ENCODE measurements around the gene ABCA12.

ABCA12 gene

DNA sequence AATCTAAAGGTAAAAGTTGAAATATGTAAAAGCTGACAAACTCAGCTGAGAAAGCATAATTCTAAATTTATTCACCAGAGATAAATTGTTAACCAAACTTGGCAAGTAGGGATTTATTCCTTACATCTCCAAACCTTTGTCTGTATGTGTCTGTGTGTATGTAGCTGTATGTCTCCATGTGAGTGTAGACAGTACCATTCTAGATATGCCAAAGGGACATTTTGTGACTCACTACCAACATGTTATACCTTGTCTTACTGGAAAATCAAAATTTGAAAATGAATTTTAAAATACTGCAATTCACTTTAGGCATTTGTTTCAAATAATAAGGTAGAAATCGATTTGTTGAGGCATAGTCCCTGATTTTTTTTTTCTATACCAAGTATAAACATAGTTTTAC is 102.1 kb downstream of the ABCA12 start:
- Mint-ChIP-seq H3K4me3 (no peak overlapping the region), H3K27ac (no peak overlapping the region), H3K36me3 (ENCODE audit: low read depth) (no peaks in the 10 kb centered on the region), H3K4me1 (no peaks in the 10 kb centered on the region), H3K9me3 (no peaks in the 10 kb centered on the region), H3K27me3 (no peaks in the 10 kb centered on the region)
- DNase-seq: no peak
- no peak for ATAC-seq

DNA sequence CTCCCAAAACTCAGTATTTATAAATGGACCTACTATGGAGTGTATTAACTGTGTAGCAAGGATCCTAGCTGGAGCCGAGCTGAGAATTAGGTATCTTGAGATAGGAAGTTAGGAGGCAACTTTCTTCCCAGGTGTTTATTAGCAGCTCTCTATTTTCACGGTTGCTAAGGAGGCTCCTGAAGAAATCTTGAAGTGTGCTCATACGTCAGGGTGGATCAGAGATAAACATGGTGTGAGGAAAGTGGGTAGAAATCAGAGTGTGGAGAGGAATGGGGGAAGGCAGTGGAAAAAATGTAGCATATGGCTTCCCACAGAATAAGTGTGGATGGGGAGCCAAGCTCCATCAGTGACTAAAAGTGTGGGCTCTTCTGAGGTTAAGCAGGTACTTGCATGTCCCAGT is 104.3 kb downstream of the ABCA12 start:
- ATAC-seq: no peak
- H3K9me3 Mint-ChIP-seq: no peaks in the 10 kb centered on the region
- no peak overlapping the region for H3K4me3 Mint-ChIP-seq
- H3K27ac Mint-ChIP-seq: no peak overlapping the region
- H3K4me1 Mint-ChIP-seq: no peaks in the 10 kb centered on the region
- no peaks in the 10 kb centered on the region for H3K27me3 Mint-ChIP-seq
- H3K36me3 Mint-ChIP-seq (ENCODE audit: low read depth): no peaks in the 10 kb centered on the region
- no peak for DNase-seq

DNA sequence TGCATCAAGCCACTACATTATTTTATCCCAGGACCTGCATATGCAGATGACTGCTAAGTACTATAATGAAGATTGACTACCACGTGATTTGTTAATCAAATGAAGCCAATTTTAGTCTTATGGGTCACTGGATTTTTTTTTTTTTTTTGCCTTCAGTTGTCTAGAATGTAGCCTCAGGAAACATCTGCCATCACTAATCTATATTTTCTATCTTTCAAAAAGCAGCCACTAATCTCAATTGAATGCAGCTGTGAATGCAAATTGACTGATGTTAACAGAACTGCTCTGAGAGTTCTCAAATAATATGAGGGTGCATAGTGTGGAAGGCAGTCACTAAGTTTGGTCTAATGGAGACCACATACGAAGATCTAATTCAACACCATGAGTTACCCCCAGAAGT is 106.3 kb downstream of the ABCA12 start:
- no peak for DNase-seq
- H3K4me3 Mint-ChIP-seq: no peak overlapping the region
- H3K27ac Mint-ChIP-seq: no peak overlapping the region
- no peaks in the 10 kb centered on the region for H3K36me3 Mint-ChIP-seq (ENCODE audit: low read depth)
- no peaks in the 10 kb centered on the region for H3K4me1 Mint-ChIP-seq
- H3K9me3 Mint-ChIP-seq: no peaks in the 10 kb centered on the region
- H3K27me3 Mint-ChIP-seq: peaks cover 2% of the 10 kb centered on the region
- no peak for ATAC-seq

DNA sequence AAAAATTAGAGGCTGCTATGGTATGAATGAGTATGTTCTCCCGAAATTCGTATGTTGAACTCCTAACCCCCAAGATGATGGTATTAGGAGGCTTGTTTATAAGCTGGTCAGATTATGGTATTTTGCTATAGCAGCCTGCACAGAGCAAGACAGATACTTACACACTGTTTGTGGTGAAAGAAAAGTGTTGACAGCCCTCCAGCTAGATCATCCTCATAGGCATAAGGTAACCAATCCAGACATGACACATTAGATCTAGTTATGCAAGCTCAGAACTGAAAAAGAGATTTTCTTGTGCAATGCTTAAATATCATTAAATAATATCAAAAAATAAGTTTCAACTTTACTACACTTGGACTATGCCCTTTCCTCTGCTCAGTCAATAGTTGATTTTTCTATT is 107.1 kb downstream of the ABCA12 start:
- Mint-ChIP-seq H3K4me3 (no peak overlapping the region), H3K27ac (no peak overlapping the region), H3K27me3 (peaks cover 2% of the 10 kb centered on the region), H3K9me3 (no peaks in the 10 kb centered on the region), H3K4me1 (no peaks in the 10 kb centered on the region), H3K36me3 (ENCODE audit: low read depth) (no peaks in the 10 kb centered on the region)
- DNase-seq: no peak
- ATAC-seq: no peak

DNA sequence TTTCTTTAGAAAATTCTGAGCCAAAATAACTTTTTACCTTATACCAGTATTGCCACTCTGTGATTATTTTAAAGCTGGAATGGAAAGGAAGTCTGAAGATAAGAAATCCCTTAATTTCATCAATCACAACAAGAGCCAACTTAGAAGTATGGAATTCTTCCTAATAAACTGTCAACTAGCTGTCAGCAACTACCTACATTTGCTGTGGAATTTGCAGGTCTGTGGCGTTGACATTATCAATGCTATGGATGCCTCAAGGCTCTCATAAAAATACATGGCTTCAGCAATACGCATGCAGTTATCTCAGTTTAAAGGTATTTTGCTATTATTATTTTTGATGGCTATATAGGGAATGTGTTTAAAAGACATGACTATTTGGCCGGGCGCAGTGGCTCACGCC is 108.5 kb downstream of the ABCA12 start:
- H3K9me3 Mint-ChIP-seq: no peaks in the 10 kb centered on the region
- no peaks in the 10 kb centered on the region for H3K36me3 Mint-ChIP-seq (ENCODE audit: low read depth)
- peaks cover 2% of the 10 kb centered on the region for H3K27me3 Mint-ChIP-seq
- no peaks in the 10 kb centered on the region for H3K4me1 Mint-ChIP-seq
- DNase-seq (no peak), ATAC-seq (no peak)
- no peak overlapping the region for H3K4me3 Mint-ChIP-seq
- H3K27ac Mint-ChIP-seq: no peak overlapping the region

DNA sequence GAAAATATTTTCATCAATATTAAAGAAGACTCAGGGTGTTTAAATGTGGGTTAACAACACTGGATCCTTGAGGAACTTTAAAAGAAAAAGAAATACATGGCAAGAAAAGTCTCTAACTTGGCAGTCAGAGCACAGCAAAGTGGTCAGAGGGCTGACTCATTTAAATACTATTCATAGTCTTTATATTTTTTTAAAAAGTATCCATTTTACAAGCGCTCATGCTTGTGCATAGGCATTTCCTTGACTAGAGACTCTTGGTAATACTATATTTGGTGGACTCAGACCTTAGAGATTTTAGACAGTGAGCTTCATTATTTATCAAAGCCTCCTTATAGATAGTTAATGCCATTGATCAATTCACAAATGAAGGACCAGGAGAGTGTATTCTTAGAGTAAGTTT is 110.2 kb downstream of the ABCA12 start:
- peaks cover 2% of the 10 kb centered on the region for H3K27me3 Mint-ChIP-seq
- H3K27ac Mint-ChIP-seq: no peak overlapping the region
- no peaks in the 10 kb centered on the region for H3K4me1 Mint-ChIP-seq
- DNase-seq: no peak
- H3K9me3 Mint-ChIP-seq: no peaks in the 10 kb centered on the region
- no peaks in the 10 kb centered on the region for H3K36me3 Mint-ChIP-seq (ENCODE audit: low read depth)
- no peak overlapping the region for H3K4me3 Mint-ChIP-seq
- ATAC-seq: no peak

DNA sequence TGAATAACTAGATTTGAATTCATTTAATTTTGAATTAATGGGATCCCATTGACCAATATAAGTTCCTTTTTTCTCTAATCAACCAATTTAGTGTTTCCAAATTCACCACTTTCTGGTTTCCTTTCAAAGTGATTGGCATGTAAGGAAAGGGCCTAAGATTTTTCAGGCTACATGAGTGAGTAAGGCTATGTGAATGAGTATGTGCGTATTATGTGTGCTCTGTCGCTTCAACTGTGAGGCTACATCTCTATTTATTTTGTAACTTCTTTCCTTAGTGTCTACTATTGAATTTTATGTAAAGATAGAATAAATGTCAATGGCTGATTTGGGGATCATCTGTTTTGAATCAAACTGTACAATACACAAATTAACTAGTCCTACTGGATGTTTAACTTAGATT is 110.6 kb downstream of the ABCA12 start:
- Mint-ChIP-seq H3K27me3 (peaks cover 2% of the 10 kb centered on the region), H3K4me1 (no peaks in the 10 kb centered on the region), H3K27ac (no peak overlapping the region), H3K4me3 (no peak overlapping the region), H3K9me3 (no peaks in the 10 kb centered on the region), H3K36me3 (ENCODE audit: low read depth) (no peaks in the 10 kb centered on the region)
- ATAC-seq (no peak), DNase-seq (no peak)

DNA sequence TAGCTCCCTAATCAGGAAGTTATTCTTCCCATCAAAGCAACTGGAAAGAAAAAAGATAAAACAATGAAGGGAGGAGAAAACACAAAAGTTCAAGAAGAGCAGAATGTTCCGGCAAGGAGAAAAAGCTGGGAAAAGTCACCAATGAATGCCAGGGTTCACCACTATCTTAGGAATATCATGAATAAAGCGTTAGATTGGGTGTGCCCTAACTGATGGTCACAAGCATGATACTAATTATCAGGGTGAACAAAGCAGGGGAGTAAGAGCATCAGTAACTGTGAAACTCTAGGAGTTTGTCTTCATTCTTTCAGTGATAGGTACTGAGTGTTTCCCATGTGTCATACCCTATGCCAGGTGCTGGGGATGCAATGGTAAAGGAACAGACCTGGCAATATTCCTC is 115.5 kb downstream of the ABCA12 start:
- no peaks in the 10 kb centered on the region for H3K4me1 Mint-ChIP-seq
- DNase-seq: no peak
- H3K4me3 Mint-ChIP-seq: no peak overlapping the region
- H3K27me3 Mint-ChIP-seq: no peaks in the 10 kb centered on the region
- no peaks in the 10 kb centered on the region for H3K9me3 Mint-ChIP-seq
- H3K27ac Mint-ChIP-seq: no peak overlapping the region
- no peaks in the 10 kb centered on the region for H3K36me3 Mint-ChIP-seq (ENCODE audit: low read depth)
- ATAC-seq: no peak

DNA sequence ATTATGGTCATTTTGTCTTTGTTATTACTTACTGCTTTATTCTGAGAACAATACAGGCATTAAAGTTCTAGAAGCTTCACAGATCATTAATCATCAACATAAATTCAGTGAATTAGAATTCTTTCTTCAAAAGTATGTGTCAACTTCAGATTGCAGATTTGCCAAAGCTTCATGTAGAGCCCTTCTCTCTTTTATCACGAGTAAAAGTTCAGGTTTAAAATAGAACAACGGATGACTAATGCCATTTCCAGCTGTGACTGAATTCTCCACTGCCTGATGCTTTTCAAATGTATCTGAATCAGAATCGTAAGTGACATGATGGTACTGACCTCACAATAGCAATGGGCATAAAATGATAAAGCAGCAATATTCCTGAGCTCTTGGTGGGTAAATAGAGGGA is 116.0 kb downstream of the ABCA12 start:
- Mint-ChIP-seq H3K27me3 (no peaks in the 10 kb centered on the region), H3K4me3 (no peak overlapping the region), H3K27ac (no peak overlapping the region), H3K4me1 (no peaks in the 10 kb centered on the region), H3K9me3 (no peaks in the 10 kb centered on the region), H3K36me3 (ENCODE audit: low read depth) (no peaks in the 10 kb centered on the region)
- ATAC-seq: no peak
- no peak for DNase-seq

DNA sequence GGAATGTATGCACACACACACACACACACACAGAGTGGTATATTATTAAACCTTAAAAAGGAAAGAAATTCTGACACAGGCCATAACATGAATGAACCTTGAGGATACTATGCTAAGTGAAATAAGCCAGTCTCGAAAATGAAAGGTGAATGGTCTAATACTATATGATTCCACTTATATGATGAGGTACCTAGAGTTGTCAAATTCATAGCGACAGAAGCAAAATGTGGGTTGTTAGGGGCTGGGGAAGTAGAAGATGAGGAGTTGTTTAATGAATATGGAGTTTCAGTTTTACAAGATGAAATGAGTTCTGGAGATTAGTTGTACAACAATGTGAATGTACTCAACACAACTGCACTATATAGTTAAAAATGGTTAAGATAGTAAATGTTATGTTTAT is 118.1 kb downstream of the ABCA12 start:
- ATAC-seq (no peak), DNase-seq (no peak)
- no peak overlapping the region for H3K4me3 Mint-ChIP-seq
- no peaks in the 10 kb centered on the region for H3K4me1 Mint-ChIP-seq
- no peaks in the 10 kb centered on the region for H3K9me3 Mint-ChIP-seq
- no peaks in the 10 kb centered on the region for H3K27me3 Mint-ChIP-seq
- H3K27ac Mint-ChIP-seq: no peak overlapping the region
- H3K36me3 Mint-ChIP-seq (ENCODE audit: low read depth): no peaks in the 10 kb centered on the region

DNA sequence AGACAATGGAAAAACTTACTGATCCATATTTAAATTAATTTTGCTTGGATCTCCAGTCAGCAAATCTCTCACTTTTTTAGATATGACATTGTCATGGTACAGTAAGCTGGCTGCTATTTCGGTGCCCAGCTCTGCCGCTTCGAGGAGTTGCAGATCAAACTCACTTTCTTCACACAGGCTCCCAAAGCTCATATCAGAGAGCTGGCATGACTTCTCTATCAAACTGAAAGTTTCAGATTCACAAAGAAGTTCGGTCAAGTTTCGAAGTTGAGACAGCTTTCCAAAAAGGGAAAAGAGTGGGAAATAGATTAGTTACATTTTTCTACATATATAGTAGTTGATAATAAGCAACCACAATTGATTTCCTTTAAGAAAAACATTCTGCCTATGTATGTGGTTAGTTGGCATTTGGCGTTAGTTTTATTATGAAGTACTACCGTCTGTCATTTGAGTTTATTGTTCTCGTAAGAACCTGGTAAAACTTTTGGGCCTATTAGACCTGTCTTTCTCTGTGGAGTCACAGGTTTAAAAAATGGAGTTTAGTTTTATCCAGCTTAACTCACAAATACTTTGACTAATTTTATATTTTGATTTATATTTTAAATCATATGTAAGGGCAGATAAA is 118.8 kb downstream of the ABCA12 start:
- Mint-ChIP-seq H3K4me1 (no peaks in the 10 kb centered on the region), H3K36me3 (ENCODE audit: low read depth) (no peaks in the 10 kb centered on the region), H3K27me3 (no peaks in the 10 kb centered on the region), H3K27ac (no peak overlapping the region), H3K4me3 (no peak overlapping the region), H3K9me3 (no peaks in the 10 kb centered on the region)
- no peak for DNase-seq
- ATAC-seq: no peak

DNA sequence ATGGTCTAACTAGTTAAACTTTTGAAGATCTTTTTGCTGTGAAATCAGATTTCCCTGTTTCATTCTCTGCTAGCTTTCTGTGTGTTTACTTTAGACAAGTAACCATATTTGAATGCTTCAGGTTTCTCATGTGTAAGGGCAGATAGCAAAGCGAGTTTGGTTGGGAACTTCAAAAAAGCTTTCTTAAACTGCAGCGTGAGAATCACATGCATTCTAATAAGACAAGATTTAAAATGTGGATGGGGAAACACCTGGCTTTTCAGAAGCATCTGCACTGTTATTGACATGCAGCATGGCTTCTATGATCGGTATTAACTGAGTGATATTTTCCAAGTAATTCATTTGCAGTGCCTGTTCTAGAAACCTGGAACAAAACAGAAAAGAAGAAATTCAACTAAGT is 119.3 kb downstream of the ABCA12 start:
- Mint-ChIP-seq H3K27ac (no peak overlapping the region), H3K36me3 (ENCODE audit: low read depth) (no peaks in the 10 kb centered on the region)

DNA sequence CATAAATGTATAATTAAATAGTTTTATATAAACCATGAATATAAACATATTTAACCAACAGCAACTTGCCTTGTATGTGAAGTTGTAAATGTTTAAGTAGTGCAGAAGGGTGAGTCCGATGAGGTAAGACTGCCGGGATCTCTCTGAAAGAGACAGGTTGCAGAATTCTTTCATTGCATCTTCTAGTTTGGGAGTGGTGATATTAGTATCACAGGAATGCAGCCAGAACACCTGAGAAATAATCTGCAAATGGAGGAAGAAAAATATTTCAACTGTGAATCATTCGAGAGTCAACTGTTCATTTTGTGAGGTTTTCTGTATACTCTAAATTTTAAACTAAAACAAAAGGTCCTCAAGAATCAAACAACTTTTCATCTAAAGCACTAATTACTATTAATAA is 123.0 kb downstream of the ABCA12 start:
- Mint-ChIP-seq H3K4me1 (no peaks in the 10 kb centered on the region), H3K4me3 (no peak overlapping the region), H3K27me3 (no peaks in the 10 kb centered on the region), H3K27ac (no peak overlapping the region), H3K9me3 (no peaks in the 10 kb centered on the region), H3K36me3 (ENCODE audit: low read depth) (no peaks in the 10 kb centered on the region)
- ATAC-seq (no peak), DNase-seq (no peak)

More for the DNA sequence above, 119.3 kb downstream of the ABCA12 start:
- ATAC-seq (no peak), DNase-seq (no peak)
- H3K4me1 Mint-ChIP-seq: no peaks in the 10 kb centered on the region
- no peak overlapping the region for H3K4me3 Mint-ChIP-seq
- no peaks in the 10 kb centered on the region for H3K9me3 Mint-ChIP-seq
- H3K27me3 Mint-ChIP-seq: no peaks in the 10 kb centered on the region

DNA sequence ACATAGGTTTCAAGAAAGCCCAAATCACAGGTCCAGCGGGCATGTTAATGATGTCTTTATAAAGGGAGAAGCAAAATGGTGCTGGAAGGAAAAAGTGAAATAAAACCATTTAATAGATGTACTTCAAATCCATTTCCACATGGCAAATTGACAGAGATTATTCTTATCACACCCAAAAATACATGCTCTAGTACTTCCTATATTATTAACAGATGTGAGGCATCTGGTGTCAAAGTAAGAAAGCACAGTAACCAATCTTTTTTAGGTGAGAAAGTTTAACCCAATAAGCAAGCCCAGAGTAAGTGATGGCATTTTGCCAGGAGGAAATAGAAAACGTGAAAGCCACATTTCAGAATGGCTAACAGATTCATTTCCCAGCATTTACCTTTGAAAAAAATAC is 128.0 kb downstream of the ABCA12 start:
- no peaks in the 10 kb centered on the region for H3K36me3 Mint-ChIP-seq (ENCODE audit: low read depth)
- no peak overlapping the region for H3K27ac Mint-ChIP-seq
- no peaks in the 10 kb centered on the region for H3K27me3 Mint-ChIP-seq
- H3K4me1 Mint-ChIP-seq: no peaks in the 10 kb centered on the region
- no peak for ATAC-seq
- no peaks in the 10 kb centered on the region for H3K9me3 Mint-ChIP-seq
- DNase-seq: no peak
- H3K4me3 Mint-ChIP-seq: no peak overlapping the region

DNA sequence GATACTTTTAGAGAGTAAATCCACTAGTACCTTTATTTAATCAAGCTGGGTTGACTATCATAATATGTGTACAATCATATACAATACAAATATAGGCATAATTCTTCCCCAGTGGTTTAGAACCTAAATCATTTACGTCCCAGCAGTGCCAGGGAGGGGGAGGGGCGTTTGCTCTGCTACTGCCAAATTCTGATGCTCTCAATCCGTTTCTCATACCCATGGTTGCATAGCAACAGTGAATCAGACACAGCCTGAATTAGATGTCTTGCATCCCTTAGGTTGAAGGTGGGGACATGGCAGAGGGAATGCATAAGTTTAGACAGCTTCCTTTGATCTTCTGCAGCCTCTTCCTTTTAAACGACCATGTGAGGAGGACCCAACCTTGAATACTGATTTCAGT is 135.4 kb downstream of the ABCA12 start:
- H3K4me1 Mint-ChIP-seq: no peaks in the 10 kb centered on the region
- no peaks in the 10 kb centered on the region for H3K36me3 Mint-ChIP-seq (ENCODE audit: low read depth)
- no peaks in the 10 kb centered on the region for H3K9me3 Mint-ChIP-seq
- H3K27me3 Mint-ChIP-seq: no peaks in the 10 kb centered on the region
- DNase-seq (no peak), ATAC-seq (no peak)
- no peak overlapping the region for H3K4me3 Mint-ChIP-seq
- H3K27ac Mint-ChIP-seq: no peak overlapping the region

DNA sequence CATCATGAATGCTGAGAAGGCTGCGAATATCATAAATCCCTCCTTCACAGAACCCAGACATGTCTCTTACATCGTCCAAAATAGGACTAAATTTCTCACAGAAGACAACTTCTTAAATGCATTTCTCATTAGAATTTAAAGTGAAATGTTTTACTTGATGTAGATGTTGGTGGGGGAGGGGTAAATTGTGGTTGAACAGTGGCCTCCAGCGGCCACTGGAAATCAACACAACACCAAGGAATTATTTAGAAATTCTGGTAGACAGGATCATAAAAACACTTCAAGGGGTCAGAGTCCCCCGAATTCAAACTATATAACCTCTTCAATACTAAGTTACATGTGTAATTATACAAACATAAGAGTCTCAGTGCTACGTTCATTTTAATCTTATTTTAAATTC is 135.9 kb downstream of the ABCA12 start:
- no peak overlapping the region for H3K4me3 Mint-ChIP-seq
- no peaks in the 10 kb centered on the region for H3K36me3 Mint-ChIP-seq (ENCODE audit: low read depth)
- H3K9me3 Mint-ChIP-seq: no peaks in the 10 kb centered on the region
- H3K27me3 Mint-ChIP-seq: no peaks in the 10 kb centered on the region
- DNase-seq (no peak), ATAC-seq (no peak)
- no peak overlapping the region for H3K27ac Mint-ChIP-seq
- no peaks in the 10 kb centered on the region for H3K4me1 Mint-ChIP-seq

Data from activated naive CD8-positive, alpha-beta T cell treated with anti-CD3 and anti-CD28 coated beads, Interleukin-2, amount 50 U/mL, for 24 hours (primary cell).